ENCODE results near the gene BMPR1A. TPM values are rescaled to one million over a fixed set of nuclear protein-coding genes. Genes with fewer than 3 reads are reported as not detected.

BMPR1A gene
- total RNA-seq, 2 experiments from 2014 or later, result 0.47 to 1.1 TPM

DNA sequence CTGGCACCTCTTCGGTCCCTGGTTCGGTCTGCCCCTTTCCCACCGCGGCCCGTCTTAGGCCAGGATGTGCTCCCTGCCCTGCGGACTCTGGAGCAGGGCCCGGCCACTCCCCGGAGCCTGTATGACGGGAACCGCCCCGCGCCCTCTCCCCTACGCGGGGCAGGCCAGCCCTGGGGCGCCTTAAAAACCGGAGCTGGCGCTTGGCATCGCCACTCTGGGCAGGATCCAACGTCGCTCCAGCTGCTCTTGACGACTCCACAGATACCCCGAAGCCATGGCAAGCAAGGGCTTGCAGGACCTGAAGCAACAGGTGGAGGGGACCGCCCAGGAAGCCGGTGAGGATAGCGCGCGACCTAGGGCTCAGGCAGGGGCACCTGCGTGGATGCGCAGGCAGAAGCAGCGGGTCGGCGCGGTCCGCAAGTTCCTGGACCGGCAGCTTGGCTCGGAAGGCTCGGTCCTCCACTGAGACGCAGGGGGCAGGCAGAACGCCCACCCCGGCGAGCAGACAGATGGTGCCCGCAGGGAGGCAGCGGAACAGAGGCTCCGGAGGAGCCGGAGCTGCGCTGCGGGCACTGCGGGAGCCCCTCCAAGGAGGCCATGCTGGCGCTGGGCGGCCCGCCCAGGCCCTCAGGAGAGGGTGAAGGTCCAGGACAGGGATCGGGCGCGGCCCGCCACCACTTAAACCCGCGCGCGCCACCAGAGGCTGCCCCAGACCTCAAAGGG is 212.0 kb downstream of the BMPR1A start, which contains the start of gene ADIRF:
Gene ADIRF, plus strand, starts transcription at position 212 of the 723 bp plus-strand sequence. Its CDS starts 63 bp downstream, at position 275.
- Histone ChIP-seq H3K36me3 (ENCODE audit: insufficient read depth, low read length) (no peaks in the 10 kb centered on the region), H4K20me1 (ENCODE audit: insufficient read depth, low read length) (no peaks in the 10 kb centered on the region), H3K9me3 (ENCODE audit: low read length) (no peaks in the 10 kb centered on the region), H3K79me2 (ENCODE audit: insufficient read depth, low read depth, low read length) (no peaks in the 10 kb centered on the region), H3K27ac (ENCODE audit: low read depth, low read length, poor library complexity, severe bottlenecking) (no peak within 1 kb of the TSS), H3K9me2 (ENCODE audit: insufficient read depth, low read length) (no peaks in the 10 kb centered on the region), H3K4me2 (ENCODE audit: low read length) (no peak within 1 kb of the TSS), H2AFZ (ENCODE audit: low read length) (no peak within 1 kb of the TSS), H3K4me1 (ENCODE audit: insufficient read depth, low read length, poor library complexity, severe bottlenecking) (no peaks in the 10 kb centered on the region), H3K4me3 (ENCODE audit: low read depth, low read length, poor library complexity, severe bottlenecking) (no peak within 1 kb of the TSS)
- ChIA-PET POLR2A (no interaction called here), CTCF (ENCODE audit: unreplicated experiment) (no interaction called here)
- BruUV-seq (replicated peaks), result no TSS peak
- TF ChIP-seq, protein P1, sequence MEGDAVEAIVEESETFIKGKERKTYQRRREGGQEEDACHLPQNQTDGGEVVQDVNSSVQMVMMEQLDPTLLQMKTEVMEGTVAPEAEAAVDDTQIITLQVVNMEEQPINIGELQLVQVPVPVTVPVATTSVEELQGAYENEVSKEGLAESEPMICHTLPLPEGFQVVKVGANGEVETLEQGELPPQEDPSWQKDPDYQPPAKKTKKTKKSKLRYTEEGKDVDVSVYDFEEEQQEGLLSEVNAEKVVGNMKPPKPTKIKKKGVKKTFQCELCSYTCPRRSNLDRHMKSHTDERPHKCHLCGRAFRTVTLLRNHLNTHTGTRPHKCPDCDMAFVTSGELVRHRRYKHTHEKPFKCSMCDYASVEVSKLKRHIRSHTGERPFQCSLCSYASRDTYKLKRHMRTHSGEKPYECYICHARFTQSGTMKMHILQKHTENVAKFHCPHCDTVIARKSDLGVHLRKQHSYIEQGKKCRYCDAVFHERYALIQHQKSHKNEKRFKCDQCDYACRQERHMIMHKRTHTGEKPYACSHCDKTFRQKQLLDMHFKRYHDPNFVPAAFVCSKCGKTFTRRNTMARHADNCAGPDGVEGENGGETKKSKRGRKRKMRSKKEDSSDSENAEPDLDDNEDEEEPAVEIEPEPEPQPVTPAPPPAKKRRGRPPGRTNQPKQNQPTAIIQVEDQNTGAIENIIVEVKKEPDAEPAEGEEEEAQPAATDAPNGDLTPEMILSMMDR (conservative IDR thresholded peaks at IDR 0.05; ENCODE audit: low read length), result no peak
- TF ChIP-seq EZH2phosphoT487 (IDR thresholded peaks at IDR 0.05; ENCODE audit: borderline replicate concordance, low read depth, low read length), result no peak
- intact Hi-C loops (cut with micrococcal nuclease; ENCODE audit: unreplicated experiment), result loop anchor here (10.0 kb wide), 1 partner anchor 254 kb away; no protein-coding TSS in a partner anchor
- no peak for DNase-seq (ENCODE audit: low spot score)

DNA sequence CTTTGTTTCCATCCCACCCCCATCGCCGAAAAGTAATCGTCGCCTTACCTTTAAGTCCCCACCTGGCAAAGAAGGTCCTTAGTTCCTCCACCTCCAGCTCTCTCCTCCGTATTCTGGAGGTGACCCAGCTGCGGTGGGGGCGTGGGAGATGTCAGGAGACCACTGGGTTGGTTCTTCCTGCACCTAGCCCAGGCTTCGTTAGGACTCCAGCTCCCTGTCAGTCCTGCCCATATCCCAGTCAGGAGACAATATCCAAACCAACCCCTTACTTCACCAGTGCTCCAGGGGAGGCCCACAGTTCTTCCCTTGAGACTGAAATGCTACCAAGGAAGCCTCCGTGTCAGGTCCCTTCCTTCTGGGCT is 212.6 kb downstream of the BMPR1A start:
- Histone ChIP-seq H3K9me3 (ENCODE audit: low read length) (no peaks in the 10 kb centered on the region), H2AFZ (ENCODE audit: low read length) (no peak overlapping the region), H3K4me3 (ENCODE audit: low read depth, low read length, poor library complexity, severe bottlenecking) (no peak overlapping the region), H3K79me2 (ENCODE audit: insufficient read depth, low read depth, low read length) (no peaks in the 10 kb centered on the region), H3K9me2 (ENCODE audit: insufficient read depth, low read length) (no peaks in the 10 kb centered on the region), H3K4me1 (ENCODE audit: insufficient read depth, low read length, poor library complexity, severe bottlenecking) (no peaks in the 10 kb centered on the region), H4K20me1 (ENCODE audit: insufficient read depth, low read length) (no peaks in the 10 kb centered on the region), H3K27ac (ENCODE audit: low read depth, low read length, poor library complexity, severe bottlenecking) (no peak overlapping the region), H3K4me2 (ENCODE audit: low read length) (no peak overlapping the region), H3K36me3 (ENCODE audit: insufficient read depth, low read length) (no peaks in the 10 kb centered on the region)
- no peak for DNase-seq (ENCODE audit: low spot score)
- BruUV-seq (replicated peaks), result no TSS peak
- ChIA-PET CTCF (ENCODE audit: unreplicated experiment) (no interaction called here), POLR2A (no interaction called here)
- intact Hi-C loops (cut with micrococcal nuclease; ENCODE audit: unreplicated experiment), result loop anchor here (10.0 kb wide), 1 partner anchor 254 kb away; no protein-coding TSS in a partner anchor
- TF ChIP-seq EZH2phosphoT487 (IDR thresholded peaks at IDR 0.05; ENCODE audit: borderline replicate concordance, low read depth, low read length), result no peak

DNA sequence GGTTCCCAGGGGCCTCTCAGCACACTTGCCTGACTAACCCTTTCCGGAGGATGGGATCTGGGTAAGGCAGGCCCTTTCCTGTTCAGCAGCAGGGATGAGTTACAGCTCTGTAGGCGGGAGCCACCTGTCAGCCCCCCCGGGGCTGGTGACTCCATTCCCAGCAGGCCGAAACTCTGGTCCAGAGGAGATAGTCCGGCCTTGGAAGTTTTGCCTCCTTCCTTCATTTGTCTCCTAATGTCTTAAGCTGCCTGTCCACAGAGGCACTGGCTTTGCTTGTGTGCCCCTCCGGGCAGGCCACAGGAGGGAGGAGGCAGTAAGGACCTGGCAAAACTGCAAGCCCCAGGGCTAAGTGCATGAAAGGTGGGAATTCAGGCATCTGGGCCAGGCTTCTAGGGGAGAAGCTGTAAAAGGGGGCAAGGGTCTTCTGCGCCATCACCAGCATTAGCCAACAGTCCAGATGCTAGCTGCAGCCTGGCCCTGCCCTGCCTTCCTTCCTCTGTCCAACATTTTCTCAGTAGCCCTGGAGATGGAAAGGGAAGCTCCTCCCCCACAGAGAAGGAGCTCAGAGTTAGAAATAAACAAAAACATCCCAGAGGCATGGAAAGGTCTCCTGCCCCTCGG is 213.1 kb downstream of the BMPR1A start:
- Histone ChIP-seq H3K27ac (ENCODE audit: low read depth, low read length, poor library complexity, severe bottlenecking) (no peak overlapping the region), H3K9me2 (ENCODE audit: insufficient read depth, low read length) (no peaks in the 10 kb centered on the region), H2AFZ (ENCODE audit: low read length) (no peak overlapping the region), H3K36me3 (ENCODE audit: insufficient read depth, low read length) (no peaks in the 10 kb centered on the region), H4K20me1 (ENCODE audit: insufficient read depth, low read length) (no peaks in the 10 kb centered on the region), H3K4me3 (ENCODE audit: low read depth, low read length, poor library complexity, severe bottlenecking) (no peak overlapping the region), H3K9me3 (ENCODE audit: low read length) (no peaks in the 10 kb centered on the region), H3K4me2 (ENCODE audit: low read length) (no peak overlapping the region), H3K79me2 (ENCODE audit: insufficient read depth, low read depth, low read length) (no peaks in the 10 kb centered on the region), H3K4me1 (ENCODE audit: insufficient read depth, low read length, poor library complexity, severe bottlenecking) (no peaks in the 10 kb centered on the region)
- no TSS peak for BruUV-seq (replicated peaks)
- DNase-seq (ENCODE audit: low spot score), result no peak
- POLR2A ChIA-PET, result no interaction called here
- TF ChIP-seq EZH2phosphoT487 (IDR thresholded peaks at IDR 0.05; ENCODE audit: borderline replicate concordance, low read depth, low read length), result no peak
- TF ChIP-seq, protein P1 (conservative IDR thresholded peaks at IDR 0.05; ENCODE audit: low read length), result no peak
- intact Hi-C loops (cut with micrococcal nuclease; ENCODE audit: unreplicated experiment), result loop anchor here (10.0 kb wide), 1 partner anchor 255 kb away; no protein-coding TSS in a partner anchor
- CTCF ChIA-PET (ENCODE audit: unreplicated experiment), result no interaction called here

Measured in OCI-LY7 (cell line).